ENCODE measurements around the gene TAF11L13. TPM values are rescaled to one million over a fixed set of nuclear protein-coding genes. Genes with fewer than 3 reads are reported as not detected.
"Not testable (repeated sequence)": the region's sequence is repeated elsewhere in the genome, so short reads cannot be mapped to it uniquely, and the experiment has no call there.

Gene TAF11L13
- total and polyA plus RNA-seq, 10 of the 15 experiments (the other 5 are each of a cell fraction or from before 2014, with no cell fraction given), result not detected

- no peak for TF ChIP-seq HCFC1 (IDR thresholded peaks at IDR 0.05; ENCODE audit: low read length)
- TF ChIP-seq LARP7 (IDR thresholded peaks at IDR 0.05), result no peak
- no peak for TF ChIP-seq ELK1 (IDR thresholded peaks at IDR 0.05; ENCODE audit: low read depth, low read length)
- TF ChIP-seq RUNX3 (IDR thresholded peaks at IDR 0.05; ENCODE audit: low read length), result no peak
- TF ChIP-seq IRF5 (IDR thresholded peaks at IDR 0.05; ENCODE audit: borderline replicate concordance), result no peak
Measured at GRCh38 chr5:17604951-17605350, 26.9 kb upstream of the TAF11L13 start (continued).

GRCh38 chr5:17607461-17607860 is 24.4 kb upstream of the TAF11L13 start:
- WGBS (ENCODE audit: insufficient coverage, insufficient replicate concordance, low lambda C conversion rate, missing lambda C conversion rate), result 51% methylated on average over 4 of the region's 4 CpGs
- H3K4me3 ChIP-seq; POLR2A ChIA-PET; RAD21 ChIA-PET (ENCODE audit: unreplicated experiment); H3K79me2 ChIP-seq (ENCODE audit: control insufficient read depth, insufficient read depth, low read length); FAIRE-seq; H4K20me1 ChIP-seq (ENCODE audit: control insufficient read depth, insufficient read depth); BruUV-seq (replicated peaks); in situ Hi-C loops (cut with MboI); intact Hi-C loops (cut with micrococcal nuclease; ENCODE audit: unreplicated experiment); ATAC-seq; H3K4me1 ChIP-seq (ENCODE audit: control insufficient read depth, insufficient read depth, low read length); SMC1A ChIA-PET (ENCODE audit: uncharacterized antibody, unreplicated experiment); H3K27ac ChIP-seq (ENCODE audit: control insufficient read depth, insufficient read depth); H3K4me2 ChIP-seq (ENCODE audit: control insufficient read depth, insufficient read depth); H3K9ac ChIP-seq (ENCODE audit: control insufficient read depth, insufficient read depth, low read length); H3K27me3 ChIP-seq (replicated peaks in 1 of 2; ENCODE audit: control insufficient read depth in 2 of 2, insufficient read depth in 2 of 2, low read length in 1 of 2); H3K9me3 ChIP-seq (replicated peaks; ENCODE audit: control insufficient read depth, insufficient read depth, low read length); H2AFZ ChIP-seq (ENCODE audit: control insufficient read depth, low read depth, low read length); CTCF ChIA-PET; H3K36me3 ChIP-seq (ENCODE audit: control insufficient read depth in 2 of 2, insufficient read depth in 2 of 2, low read length in 1 of 2); DNase-seq (ENCODE audit: low read depth, low spot score): not testable (repeated sequence)

GRCh38 chr5:17610092-17610491 is 21.8 kb upstream of the TAF11L13 start, which contains the start of gene TAF11L12:
TSS of gene TAF11L12 (plus strand) at chr5:17610392.
- 38% methylated on average over 2 of the region's 2 CpGs for WGBS (ENCODE audit: insufficient coverage, insufficient replicate concordance, low lambda C conversion rate, missing lambda C conversion rate)
- POLR2A ChIA-PET; FAIRE-seq; H3K9ac ChIP-seq (ENCODE audit: control insufficient read depth, insufficient read depth, low read length); H3K79me2 ChIP-seq (ENCODE audit: control insufficient read depth, insufficient read depth, low read length); H3K4me2 ChIP-seq (ENCODE audit: control insufficient read depth, insufficient read depth); intact Hi-C loops (cut with micrococcal nuclease; ENCODE audit: unreplicated experiment); H3K9me3 ChIP-seq (replicated peaks; ENCODE audit: control insufficient read depth, insufficient read depth, low read length); H3K27me3 ChIP-seq (replicated peaks in 1 of 2; ENCODE audit: control insufficient read depth in 2 of 2, insufficient read depth in 2 of 2, low read length in 1 of 2); H3K36me3 ChIP-seq (ENCODE audit: control insufficient read depth in 2 of 2, insufficient read depth in 2 of 2, low read length in 1 of 2); in situ Hi-C loops (cut with MboI); H2AFZ ChIP-seq (ENCODE audit: control insufficient read depth, low read depth, low read length); H4K20me1 ChIP-seq (ENCODE audit: control insufficient read depth, insufficient read depth); H3K4me3 ChIP-seq; DNase-seq (ENCODE audit: low read depth, low spot score); H3K4me1 ChIP-seq (ENCODE audit: control insufficient read depth, insufficient read depth, low read length); BruUV-seq (replicated peaks); ATAC-seq; H3K27ac ChIP-seq (ENCODE audit: control insufficient read depth, insufficient read depth); SMC1A ChIA-PET (ENCODE audit: uncharacterized antibody, unreplicated experiment): not testable (repeated sequence)
- RAD21 ChIA-PET (ENCODE audit: unreplicated experiment), result interaction anchor here (1.6 kb wide), 1 partner anchor 394 kb away, joined by 3 read pairs; no protein-coding TSS in a partner anchor
- CTCF ChIA-PET, result interaction anchor here (0.6 kb wide), 1 partner anchor 394 kb away, joined by 3 read pairs; no protein-coding TSS in a partner anchor
